ENCODE data around the gene SETD2. TPM values are rescaled to one million over a fixed set of nuclear protein-coding genes. Genes with fewer than 3 reads are reported as not detected.
"Not testable (repeated sequence)": the region's sequence is repeated elsewhere in the genome, so short reads cannot be mapped to it uniquely, and the experiment has no call there.

The SETD2 gene
- polyA plus RNA-seq, 3 donors, result 60.9 to 73.5 (median 63.5) TPM

- DNase-seq, result no peak
Measured at GRCh38 chr3:47108546-47108945, 55.4 kb downstream of the SETD2 start.

- DNase-seq, result no peak
Measured at GRCh38 chr3:47104259-47104658, 59.7 kb downstream of the SETD2 start.

DNA sequence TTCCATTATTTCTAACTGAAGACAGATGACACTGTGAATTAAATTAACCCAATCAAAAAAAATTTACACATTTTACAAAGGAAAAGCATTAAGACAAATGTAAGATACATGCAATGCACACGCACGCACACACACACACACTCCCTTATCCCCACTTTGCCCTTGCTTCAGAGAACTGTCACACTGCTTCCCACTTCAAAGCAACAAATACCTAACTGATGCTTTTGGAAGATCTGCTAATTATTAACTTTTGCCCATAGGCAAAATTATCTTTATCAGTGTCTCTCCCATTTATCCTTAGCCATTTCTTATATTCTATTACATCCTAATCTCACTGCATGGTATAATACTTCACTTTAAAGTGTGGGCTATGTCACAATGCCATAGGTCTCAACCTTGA, 60.3 kb downstream of the SETD2 start:
- DNase-seq, result no peak

DNA sequence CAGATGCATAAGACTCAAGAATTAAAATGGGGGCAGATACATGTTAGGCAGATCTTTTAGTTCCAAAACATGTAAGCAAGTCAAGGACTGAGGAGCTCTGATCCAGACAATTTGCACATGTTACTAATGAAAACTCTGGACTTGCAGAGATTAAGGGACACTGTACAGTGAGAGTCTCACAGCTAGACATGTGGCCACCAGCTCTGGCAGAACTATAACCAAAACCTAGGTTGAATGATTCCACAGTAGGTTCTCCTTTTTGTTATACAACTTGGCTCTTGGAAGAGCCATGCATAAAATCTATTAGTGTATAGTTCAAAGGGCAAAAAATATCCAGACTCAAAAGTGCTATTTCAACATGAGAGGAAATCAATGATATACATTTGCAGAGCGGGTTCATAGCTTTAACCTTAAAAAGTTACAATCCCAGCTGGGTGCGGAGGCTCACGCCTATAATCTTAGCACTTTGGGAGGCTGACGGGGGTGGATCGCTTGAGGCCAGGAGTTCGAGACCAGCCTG, 61.8 kb downstream of the SETD2 start:
- no peak for DNase-seq

- no peak for DNase-seq
Measured at GRCh38 chr3:47098910-47099309, 65.0 kb downstream of the SETD2 start.

- no peak for DNase-seq
Measured at GRCh38 chr3:47097864-47098263, 66.0 kb downstream of the SETD2 start.

- no peak for DNase-seq
Measured at GRCh38 chr3:47096959-47097358, 67.0 kb downstream of the SETD2 start.

- no peak for DNase-seq
Measured at GRCh38 chr3:47092090-47092489, 71.8 kb downstream of the SETD2 start.

DNA sequence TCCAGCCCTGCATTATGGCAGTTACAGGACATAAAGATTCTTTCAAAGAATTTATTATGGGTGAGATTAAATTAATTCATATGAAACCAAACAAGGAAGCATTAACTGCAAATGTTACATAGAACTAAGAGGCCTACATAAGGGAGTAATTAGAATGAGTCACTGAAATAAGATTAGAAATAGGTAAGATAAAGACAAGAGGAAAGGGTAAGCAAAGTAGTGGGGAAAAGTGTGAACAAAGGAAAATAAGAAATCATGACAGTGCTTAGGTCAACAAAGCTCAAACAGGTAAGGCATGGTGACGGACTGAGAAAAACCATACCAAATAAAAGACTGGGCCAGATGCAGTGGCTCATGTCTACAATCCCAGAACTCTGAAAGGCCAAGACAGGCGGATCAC, 74.3 kb downstream of the SETD2 start:
- DNase-seq, result no peak

DNA sequence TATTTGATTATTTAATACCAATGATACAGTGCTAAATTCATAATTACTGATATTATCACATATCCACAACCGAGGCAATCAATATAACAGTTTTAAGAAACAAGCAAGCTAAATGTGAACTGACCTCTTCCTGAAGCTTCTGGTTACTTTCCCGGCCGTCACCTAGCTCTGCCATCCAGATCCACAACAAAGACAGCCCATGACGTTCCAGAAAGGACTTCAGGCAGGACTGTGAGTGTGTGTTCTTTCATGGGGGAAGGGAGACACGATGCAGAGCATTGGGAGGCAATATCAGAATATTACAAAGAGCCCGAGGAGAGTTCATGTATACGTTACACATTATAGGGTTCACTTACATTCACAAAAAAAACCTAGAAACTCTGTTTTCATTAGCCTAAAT, 77.8 kb downstream of the SETD2 start:
- DNase-seq, result no peak

- DNase-seq, result no peak
Measured at GRCh38 chr3:47083786-47084185, 80.1 kb downstream of the SETD2 start.

DNA sequence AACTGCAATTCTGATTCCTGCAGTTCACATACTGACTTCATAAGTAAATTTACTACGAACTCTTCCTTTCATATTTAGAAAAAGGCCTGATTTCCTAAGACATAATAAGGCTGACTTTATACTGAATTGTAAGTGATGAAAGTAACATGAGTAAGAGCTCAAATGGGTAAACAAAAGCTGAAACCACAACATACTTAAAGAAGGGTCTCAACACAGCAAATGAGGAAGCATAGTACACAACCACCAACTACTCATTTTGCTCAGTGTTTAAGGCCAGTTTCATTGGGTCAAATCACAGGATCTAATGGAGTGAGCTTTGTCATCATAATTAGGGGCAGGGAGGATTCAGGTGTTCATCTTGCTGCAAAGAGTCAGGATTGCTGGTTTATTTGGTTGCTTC, 81.4 kb downstream of the SETD2 start:
- no peak for DNase-seq

DNA sequence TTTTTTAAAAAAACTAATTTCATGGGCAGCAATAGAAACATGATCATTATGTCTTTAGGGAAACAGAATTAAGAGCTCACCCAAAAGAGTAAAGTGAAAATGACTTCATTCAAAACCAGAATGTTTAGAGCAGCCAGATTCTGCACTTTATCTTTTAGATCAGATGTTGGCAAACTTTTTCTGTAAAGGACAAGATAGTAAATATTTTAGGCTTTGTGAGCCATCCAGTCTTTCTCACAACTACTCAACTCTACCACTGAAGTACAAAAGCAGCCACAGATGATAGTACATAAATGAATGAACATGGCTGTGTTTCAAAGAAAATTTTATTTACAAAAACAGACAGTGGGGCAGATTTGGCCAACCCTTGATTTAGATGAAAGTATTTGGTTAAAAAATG, 84.5 kb downstream of the SETD2 start:
- DNase-seq, result no peak

DNA sequence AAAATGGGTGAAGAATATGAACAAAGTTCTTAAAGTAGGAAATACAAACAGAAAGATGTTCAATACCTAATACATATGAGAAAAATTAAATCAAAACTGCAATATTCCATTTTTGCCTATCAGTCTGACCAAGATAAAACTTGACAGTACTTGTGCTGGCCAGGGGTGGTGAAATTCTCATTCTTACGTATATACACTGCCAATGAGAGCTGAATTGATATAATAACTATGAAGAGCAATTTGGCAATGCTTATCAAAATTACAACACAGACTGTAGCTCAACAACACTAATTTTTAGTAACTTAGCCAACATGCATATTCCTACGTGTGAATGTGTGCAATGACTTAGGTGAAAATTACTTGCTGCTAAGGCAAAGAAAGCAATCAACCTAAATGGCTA, 90.2 kb downstream of the SETD2 start:
- DNase-seq, result no peak

DNA sequence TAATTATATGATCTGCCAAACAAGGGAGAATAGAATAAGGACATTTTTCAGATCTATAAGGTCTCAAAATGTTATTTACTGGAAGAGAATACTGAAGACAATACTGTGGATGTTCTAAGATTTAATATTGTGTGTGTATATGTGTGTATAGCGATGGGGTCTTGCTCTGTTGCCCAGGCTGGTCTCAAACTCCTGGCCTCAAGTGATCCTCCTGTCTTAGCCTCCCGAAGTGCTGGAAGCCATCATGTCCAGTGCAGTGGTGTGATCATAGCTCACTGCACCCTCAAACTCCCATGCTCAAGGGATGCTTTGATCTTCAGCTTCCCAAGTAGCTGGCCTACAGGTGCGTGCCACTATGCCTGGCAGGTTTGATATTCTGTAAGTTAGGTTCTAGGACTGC, 93.1 kb downstream of the SETD2 start:
- no peak for DNase-seq

DNA sequence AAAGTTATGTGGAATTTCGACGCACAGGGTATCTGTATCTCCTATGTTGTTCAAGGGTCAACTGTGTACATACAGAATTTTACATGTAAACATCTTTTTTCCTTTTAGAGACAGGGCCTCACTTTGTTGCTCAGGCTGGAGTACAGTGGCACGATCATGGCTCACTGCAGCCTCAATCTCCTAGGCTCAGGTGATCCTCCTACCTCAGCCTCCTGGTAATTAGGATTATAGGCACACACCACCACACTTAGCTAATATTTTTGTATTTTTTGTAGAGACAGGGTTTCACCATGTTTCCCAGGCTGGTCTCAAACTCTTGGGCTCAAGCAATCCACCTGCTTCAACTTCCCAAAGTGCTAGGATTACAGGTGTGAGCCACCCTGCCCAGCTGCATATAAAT, 97.7 kb downstream of the SETD2 start:
- not testable (repeated sequence) for DNase-seq

DNA sequence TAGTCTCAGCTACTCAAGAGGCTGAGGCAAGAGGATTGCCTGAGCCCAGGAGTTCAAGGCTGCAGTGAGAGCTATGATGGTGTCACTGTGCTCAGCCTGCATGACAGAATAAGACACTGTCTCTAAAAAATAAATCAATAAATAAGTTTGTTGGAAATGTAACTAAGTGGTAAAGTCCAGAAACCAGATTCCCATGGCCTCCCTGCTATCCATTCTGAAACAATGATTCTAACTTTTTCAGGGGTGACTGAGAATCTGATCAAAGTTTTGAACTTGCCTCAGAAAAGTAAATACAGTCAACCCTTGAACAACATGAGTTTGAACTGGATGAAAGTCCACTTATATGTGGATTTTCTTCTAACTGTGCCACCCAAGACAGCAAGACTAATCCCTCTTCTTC, 98.2 kb downstream of the SETD2 start:
- no peak for DNase-seq

DNA sequence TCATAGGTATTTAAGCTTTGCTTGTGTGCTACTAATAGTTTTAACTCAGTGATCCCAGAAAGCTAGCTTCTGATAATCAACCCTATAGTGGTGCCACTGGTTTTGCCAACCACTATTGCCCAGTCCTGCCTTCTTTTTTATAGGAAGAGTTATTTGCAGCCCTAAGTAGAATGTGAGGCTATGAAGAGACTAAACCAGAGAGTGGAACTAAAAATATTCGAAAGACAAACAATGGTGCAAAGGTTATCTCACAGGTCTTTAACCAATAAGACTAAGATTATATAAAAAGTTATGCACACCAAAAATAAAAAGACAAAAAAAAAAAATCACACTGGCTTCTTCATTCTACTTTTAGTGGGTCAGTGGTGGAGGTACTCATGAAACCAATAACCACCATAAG, 98.9 kb downstream of the SETD2 start:
- DNase-seq, result no peak

GRCh38 chr3:47057212-47057671, 106.7 kb downstream of the SETD2 start:
- DNase-seq, result no peak

- DNase-seq, result no peak
Measured at GRCh38 chr3:47056705-47057104, 107.2 kb downstream of the SETD2 start.

GRCh38 chr3:47054412-47054811, 109.5 kb downstream of the SETD2 start:
- DNase-seq, result no peak

- no peak for DNase-seq
Measured at GRCh38 chr3:47047673-47048072, 116.2 kb downstream of the SETD2 start.

- no peak for DNase-seq
Measured at GRCh38 chr3:47047069-47047468, 116.8 kb downstream of the SETD2 start.

GRCh38 chr3:47042231-47042791, 121.6 kb downstream of the SETD2 start:
- DNase-seq, result peak; percentile 22
